Coronary artery (tissue), 2 donors: ENCODE results near the gene FANCB.

Source experiments
- DNase-seq: peaks from one replicate; pipeline ENCODE4 v3.0.0-alpha.2; 2017; ENCODE audit warnings: low spot score
- H3K27ac ChIP-seq, 2 donors: fragments of 200-600 bp; sonication (generic); one replicate each; pipeline ENCODE4 v1.5.1; 2016 to 2019
- H3K4me3 ChIP-seq: fragments of 200-600 bp; sonication (generic); 2 replicates; pipeline ENCODE4 v1.5.1; 2016; ENCODE audit warnings: mild to moderate bottlenecking, moderate library complexity
- TF ChIP-seq, protein P1 (sequence below): fragments of 200-600 bp; sonication (generic); IDR thresholded peaks from one replicate; pipeline ENCODE4 v1.5.1; 2019; ENCODE audit warnings: antibody characterized with exemption

The FANCB gene

DNA sequence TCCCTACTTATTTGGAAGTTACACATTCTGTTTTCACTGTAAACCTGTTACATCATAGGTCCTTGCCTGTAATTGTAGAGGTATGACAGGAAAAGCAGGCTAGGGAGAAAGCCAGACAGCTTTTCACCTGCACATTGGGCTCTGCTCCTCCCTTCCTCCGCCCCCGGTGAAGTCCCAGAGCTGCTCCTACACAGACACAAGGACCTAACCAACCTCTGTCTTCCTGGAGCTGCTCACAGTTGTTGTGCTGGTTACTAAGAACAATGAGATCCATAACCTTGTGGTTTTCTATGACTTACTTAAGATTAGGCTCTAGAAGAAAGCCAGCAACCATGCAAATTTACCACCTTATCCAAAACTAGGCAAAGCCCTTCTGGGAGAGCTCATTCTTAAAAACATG, 40.4 kb upstream of the FANCB start:
- TF ChIP-seq, protein P1, sequence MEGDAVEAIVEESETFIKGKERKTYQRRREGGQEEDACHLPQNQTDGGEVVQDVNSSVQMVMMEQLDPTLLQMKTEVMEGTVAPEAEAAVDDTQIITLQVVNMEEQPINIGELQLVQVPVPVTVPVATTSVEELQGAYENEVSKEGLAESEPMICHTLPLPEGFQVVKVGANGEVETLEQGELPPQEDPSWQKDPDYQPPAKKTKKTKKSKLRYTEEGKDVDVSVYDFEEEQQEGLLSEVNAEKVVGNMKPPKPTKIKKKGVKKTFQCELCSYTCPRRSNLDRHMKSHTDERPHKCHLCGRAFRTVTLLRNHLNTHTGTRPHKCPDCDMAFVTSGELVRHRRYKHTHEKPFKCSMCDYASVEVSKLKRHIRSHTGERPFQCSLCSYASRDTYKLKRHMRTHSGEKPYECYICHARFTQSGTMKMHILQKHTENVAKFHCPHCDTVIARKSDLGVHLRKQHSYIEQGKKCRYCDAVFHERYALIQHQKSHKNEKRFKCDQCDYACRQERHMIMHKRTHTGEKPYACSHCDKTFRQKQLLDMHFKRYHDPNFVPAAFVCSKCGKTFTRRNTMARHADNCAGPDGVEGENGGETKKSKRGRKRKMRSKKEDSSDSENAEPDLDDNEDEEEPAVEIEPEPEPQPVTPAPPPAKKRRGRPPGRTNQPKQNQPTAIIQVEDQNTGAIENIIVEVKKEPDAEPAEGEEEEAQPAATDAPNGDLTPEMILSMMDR = no peak
- no peak for DNase-seq

DNA sequence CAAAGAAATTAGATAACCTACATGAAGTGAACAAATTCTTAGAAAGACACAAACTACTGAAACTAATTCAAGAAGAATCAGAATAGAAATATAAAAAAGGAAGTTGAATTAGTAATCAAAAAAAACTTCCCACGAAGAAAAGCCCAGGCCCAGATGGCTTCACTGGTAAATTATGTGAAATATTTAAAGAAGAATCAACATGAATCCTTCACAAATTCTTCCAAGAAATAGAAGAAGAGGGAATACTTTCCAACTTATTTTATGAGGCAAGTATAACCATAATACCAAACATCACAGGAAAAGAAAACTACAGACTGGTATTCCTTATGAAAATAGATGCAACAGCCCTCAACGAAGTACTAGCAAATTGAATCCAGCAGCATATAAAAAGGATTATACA, 31.0 kb upstream of the FANCB start:
- DNase-seq = no peak
- Histone ChIP-seq H3K27ac (no peak overlapping the region), H3K4me3 (no peak overlapping the region)
- TF ChIP-seq, protein P1 = no peak

More for the DNA sequence above, 40.4 kb upstream of the FANCB start:
- Histone ChIP-seq H3K4me3 (no peak overlapping the region), H3K27ac (no peak overlapping the region)

DNA sequence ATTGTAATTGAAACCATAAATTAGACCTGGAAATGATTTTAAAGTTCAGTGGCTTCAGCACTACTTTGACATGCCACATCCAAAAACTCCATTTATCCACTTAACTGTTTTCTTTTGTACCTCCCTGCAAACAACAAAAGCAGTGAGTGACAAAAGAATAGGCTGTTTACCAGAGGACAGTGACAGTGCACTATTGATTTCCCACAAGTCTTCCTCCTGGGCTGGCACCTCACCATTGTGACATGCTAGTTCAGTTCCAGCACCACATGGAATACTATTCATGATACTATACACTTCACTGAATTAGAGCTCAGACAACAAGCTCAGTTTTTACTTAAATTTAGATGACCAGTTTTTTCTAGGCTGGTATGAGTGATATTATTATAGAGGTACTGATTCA, 29.7 kb upstream of the FANCB start:
- no peak overlapping the region for H3K27ac ChIP-seq
- no peak for DNase-seq
- no peak overlapping the region for H3K4me3 ChIP-seq
- TF ChIP-seq, protein P1 = no peak

DNA sequence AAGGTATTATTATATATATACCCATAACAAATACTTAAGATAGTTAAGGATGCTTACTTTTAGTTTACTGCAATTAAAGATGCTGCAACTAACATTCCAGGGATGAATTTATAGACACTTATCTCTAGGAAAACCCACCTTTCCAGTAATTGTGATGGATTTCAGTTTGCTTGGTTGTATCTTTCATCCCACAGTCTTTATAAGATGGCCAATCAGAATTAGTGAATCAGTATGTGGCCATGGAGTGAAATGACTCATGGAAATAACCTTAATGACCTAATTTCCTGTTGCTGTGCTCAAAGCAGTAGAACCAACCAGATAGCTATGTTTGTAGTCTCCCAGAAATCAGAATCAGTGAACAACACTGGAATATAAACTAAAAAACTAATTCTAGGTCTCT, 26.7 kb upstream of the FANCB start:
- Histone ChIP-seq H3K4me3 (no peak overlapping the region), H3K27ac (no peak overlapping the region)
- no peak for DNase-seq
- TF ChIP-seq, protein P1 = no peak

DNA sequence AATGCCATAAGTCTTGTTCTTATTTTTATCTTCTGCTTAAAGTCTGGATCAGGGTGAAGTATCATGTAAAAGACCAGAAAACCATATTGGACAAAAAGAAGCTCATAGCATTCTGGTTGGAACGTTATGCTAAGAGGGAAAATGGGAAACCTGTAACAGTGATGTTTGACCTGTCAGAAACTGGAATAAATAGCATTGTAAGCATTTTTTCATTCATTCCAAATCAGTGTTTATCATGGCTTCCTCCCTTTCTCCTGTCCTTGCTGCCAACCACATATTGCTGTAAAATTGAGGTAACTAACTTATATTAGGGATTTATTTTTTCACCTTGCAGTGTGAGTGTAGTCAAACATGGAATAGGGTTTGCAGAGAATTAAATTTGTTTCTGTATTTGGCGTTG, 24.2 kb upstream of the FANCB start:
- TF ChIP-seq, protein P1 = no peak
- Histone ChIP-seq H3K27ac (no peak overlapping the region), H3K4me3 (no peak overlapping the region)
- DNase-seq = no peak

DNA sequence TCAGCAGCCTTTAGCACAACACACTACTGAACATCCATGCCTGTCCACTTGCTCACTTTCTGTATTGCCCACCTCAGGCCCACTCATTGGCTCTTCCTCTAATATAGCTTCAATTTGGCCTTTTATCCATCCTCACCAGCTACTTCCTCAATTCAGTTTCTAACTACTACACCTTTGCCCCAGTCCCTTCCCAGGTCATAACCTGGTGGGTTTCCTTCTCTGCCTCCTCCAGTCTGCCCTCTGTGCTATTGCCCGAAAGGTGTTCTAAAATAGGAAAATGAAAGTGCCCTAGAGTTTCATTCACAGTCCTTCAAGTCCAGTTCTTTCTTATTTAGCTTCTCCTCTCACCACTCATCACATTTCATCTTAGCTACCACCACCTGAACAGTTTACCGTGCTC, 23.4 kb upstream of the FANCB start:
- Histone ChIP-seq H3K4me3 (no peak overlapping the region), H3K27ac (no peak overlapping the region)
- TF ChIP-seq, protein P1 = no peak
- no peak for DNase-seq

DNA sequence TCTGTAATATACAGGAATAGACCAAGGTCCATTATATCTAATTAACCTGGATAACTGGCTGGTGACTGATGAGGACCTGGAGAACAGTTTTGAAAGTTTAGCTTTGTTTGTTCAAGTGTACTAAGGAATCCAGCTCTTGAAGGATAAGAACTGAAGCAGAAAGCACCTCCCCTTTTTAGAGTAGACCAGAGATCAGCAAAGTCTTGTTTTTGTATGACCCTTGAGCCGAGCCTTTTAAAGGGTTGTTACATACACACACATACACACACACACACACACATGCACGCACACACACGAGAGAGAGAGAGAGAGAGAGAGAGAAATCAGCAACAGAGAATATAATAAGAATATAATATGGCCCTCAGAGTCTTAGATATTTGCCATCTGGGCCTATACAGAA, 13.4 kb upstream of the FANCB start:
- Histone ChIP-seq H3K27ac (no peak overlapping the region), H3K4me3 (no peak overlapping the region)
- no peak for DNase-seq
- TF ChIP-seq, protein P1 = no peak
